Measurements from ENCODE around the gene OLIG3.

OLIG3 gene

DNA sequence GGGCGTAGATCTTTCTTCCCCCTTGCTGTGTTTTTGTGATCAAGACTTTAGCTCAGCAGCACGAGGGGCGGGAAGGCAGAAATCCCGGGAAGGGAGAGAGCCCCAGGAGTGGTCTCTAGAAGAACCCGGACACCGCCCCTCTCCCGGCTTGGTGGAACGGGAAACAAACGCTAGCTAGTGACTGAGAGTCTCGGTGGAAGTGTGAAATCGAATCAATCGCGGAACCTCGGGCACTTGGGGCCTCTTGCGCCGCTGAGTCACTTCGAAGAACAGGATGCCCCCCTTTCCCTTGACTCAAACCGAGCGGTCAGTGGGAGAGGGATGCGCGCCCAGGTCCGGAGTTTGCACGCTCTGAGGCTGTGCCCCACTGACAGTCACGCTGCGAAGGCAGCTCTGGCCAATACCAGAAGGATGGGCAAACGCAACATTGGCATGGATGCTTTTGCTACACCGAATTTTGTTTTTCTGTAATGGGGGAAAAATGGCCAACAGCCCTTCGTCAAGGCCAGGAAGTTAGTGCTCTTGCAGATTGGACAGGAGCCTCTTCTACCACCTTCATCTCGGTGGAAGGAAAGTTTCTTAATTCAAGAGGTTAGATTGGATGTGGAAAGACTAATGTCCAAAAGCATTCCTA is 1.6 kb upstream of the OLIG3 start:
- no peak for DNase-seq (ENCODE audit: low read depth in 2 of 2)

DNA sequence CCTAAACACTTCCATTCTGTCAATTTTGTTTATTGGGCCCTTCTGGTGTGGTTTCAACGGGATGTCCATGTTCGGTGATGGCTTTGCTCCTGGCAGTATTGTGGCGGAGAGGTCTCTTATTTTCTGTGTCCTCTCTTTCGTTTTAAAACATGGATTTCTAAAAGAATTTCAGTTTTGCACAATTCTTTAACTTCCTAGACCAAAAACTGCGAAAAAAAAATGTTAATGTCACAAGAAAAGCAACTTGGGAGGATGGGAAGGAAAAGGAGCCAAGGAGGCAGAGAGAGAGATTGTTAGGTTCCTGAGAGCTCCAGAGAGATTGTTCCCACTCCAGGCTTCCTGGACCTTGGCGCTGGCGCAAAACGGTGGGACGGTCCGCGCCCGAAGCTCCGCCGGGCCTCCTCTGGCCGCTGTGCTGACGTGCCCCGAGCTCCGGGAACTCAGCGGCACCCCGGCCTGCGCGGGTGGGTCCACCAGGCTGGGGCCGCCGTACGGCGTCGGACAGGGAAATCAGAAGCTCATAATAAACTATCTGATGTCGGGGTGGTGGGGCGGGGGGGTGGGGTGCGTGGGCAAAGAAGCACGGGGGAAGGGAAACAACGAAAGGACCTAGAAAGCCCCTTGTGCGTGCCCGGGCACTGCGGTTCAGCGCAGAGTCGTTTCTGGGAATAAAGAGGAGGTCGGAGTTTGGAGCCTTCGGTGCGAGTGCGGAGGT is 951 bp upstream of the OLIG3 start:
- no peak for DNase-seq (ENCODE audit: low read depth in 2 of 2)

DNA sequence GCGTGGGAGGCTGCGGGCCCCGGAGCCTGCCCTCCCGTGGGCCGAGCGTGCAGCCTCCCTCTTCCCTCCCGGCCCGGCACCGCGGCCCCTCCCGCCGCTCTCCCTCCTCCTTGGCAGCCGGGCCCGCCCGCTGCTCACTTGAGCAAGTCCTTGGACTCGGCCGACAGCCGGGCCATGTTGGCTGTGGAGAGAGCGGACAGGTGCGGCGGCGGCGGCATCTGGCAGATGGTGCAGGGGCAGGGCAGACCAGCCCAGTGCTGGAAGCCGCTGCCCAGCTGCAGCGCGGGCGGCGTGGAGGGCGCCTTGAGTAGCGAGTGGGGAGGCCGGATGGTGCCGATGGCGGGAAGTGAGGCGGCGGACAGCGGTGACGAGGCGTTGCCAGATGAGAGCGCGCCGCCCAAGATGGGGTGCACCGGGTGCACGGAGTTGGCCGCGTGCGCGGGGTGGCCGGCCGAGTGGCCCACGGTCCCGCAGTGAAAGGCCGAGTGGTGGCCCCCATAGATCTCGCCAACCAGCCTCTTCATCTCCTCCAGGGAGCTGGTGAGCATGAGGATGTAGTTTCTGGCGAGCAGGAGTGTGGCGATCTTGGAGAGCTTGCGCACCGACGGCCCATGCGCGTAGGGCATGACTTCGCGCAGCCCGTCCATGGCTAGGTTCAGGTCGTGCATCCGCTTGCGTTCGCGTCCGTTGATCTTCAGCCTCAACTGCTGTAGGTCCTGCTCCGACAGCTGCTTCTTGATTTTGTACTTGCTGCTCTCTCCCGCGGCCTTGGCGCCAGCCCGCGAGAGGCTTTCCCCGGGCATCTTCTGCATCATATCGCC is 766 bp downstream of the OLIG3 start:
- DNase-seq (ENCODE audit: low read depth in 2 of 2) = no peak

DNA sequence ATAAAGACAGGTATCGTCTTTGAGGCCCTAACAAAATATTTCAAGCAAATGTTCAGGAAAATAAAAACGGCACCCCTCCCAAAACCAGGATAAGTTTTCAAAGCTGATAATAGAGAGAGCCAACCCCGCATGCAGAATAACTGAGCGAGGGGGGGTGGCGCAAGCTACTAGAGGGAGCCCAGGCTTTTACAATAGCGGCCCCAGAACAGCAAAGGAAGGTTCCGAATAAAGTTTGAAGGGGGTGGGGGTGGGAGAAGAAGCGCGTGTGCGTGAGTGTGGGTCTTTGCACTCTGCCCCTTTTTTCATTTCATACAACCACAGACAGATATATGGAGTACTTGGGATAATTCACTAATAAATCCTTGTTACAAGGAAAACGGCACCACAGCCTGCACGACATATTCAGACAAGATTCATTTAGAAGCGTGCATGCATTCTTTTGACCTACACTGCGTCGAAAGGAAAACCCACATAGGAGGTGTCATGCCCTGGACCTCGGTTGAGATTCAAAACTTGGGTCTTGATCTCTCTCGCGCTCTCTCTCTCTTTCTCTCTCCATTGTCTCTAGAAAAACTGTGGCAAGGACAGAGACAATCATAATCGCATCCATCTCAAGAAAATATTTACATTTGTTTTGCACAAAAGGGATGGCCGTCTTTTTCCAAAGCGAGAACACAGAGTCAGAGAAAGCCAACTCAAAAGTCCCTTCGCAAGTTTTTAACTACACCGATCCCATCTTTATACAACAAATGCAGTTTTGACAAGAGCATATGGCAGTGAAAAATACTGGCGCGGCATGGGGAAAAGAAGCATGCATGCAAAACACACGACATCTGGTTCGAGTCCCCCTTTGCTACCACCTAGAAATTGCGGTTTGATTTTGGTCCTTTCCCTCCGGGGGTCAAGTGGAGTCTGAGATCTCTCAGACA is 1.6 kb downstream of the OLIG3 start:
- no peak for DNase-seq (ENCODE audit: low read depth in 2 of 2)

DNA sequence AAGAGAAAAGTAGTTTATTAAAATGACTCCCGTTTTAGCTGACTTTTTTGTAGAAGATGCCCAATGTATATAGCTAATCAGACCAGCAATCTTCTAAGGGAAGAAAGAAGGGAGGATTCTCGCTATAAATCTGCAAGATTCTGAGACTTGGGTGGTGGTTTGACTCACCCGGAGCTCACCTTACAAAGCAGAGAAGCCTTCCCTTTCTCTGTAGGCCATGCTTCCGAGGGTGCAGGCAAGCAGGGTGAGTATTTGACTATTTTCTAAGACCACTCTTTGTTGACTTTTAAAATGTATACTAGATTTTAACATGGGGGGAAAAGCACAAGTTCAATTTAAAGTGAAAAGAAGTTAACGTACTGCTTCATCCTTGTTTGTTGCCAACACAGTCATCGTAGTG is 2.7 kb downstream of the OLIG3 start:
- no peak for DNase-seq (ENCODE audit: low read depth in 2 of 2)

DNA sequence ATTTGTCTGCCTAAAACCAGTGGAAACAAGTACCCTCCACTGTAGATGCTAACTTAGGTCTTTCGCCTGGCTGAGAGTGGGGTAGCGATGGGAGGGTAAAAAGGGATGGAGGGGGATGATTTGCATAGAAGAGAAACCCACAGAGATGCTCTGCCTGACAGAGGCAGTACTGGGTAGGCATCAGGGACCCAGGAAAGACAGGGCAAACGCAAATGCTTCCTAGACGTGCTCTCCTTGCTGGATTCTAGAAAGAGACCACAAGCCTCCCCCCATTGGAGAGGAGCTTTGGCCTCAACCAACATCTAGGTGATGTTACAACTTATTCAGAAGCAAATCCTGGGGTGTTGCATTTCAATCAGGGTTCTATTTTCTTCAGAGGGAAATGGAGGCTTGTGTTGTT is 3.2 kb downstream of the OLIG3 start:
- no peak for DNase-seq (ENCODE audit: low read depth in 2 of 2)

DNA sequence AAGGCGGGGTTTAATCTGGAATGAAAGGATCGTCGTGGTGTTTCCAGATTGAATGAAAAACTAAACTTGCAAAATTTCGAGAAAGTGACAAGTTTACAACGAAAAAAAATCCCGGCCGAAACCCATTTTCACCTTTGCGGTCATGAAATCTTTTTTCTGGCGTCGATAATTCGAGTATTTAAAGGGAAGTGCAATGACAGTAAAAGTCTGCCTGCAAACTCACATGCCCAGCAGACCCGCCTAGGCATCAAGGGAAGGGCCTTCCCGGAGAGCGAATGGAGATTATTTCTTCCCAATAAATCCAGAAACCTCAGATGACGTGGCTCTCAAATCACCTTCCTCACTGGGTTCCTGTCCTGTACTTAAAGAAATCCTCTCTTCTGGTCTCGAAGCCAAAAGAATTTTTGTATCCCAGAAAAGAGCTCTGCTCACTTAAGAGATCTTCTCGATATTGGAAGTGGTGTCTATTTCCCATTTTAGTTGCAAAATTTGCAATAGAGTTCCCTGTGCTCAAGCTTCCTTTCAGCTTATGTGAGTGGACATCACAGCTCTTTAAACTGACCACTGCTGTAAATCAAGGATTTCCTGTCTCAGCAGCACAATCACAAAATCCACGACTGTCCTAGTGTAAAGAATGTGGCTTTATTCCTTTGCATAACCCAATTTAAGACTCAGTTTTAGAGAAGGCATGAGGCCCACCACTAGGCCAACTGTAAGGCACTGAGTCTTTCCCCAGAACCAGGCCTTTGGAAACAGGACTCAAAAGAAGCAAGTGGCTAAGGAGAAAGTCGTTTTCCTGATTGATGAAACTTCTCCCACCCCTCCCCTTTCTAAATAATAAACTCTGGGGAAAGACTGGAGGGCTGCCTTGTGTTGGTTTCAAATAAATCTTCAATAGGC is 3.9 kb downstream of the OLIG3 start:
- no peak for DNase-seq (ENCODE audit: low read depth in 2 of 2)

DNA sequence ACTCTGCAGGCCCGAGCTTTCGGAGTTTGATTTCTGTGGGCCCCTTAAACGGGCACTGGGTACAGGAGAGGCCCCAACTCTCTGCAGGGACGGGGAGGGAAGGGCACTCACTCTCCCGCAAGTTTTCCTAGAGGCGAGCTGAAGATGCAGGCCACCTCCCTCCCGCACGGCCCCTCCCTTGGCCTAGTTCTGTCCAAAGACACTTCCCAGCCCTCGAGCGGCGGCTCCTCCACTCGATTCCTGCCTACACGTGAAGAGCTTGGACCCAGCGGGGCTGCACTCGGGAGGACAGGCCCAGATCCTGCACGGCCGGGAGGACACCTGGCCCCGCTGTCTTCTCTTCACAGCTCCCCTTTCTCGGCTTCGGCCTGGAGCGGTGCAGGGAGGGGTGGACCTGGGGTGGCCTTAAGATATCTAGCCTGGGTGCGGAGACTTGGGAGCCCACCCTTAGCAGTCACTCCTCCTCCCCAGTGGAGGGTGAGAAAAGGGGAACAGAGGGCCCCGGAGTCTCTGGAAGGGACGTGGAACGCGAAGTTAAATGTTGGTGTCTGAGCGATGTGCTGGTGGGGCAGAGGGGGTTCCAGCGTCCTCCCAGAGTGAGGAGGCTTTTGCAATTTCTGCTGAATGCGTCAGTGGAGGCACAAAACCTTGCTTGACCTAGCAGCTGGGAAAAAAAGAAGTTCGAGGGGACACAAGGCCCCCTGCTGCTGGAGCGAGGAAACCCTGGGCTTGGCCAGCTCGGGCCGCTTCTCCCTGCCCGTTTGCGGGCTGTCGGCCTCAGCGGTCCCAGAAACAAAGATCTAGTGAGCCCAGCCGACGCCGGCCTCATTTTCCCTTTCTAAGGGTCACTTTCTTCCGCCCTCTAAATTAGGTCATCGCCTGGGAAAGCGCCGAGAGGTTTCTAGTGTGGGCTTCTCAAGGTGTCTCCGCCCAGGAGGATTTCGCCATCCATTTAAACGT is 4.9 kb downstream of the OLIG3 start:
- DNase-seq (ENCODE audit: low read depth in 2 of 2) = no peak

DNA sequence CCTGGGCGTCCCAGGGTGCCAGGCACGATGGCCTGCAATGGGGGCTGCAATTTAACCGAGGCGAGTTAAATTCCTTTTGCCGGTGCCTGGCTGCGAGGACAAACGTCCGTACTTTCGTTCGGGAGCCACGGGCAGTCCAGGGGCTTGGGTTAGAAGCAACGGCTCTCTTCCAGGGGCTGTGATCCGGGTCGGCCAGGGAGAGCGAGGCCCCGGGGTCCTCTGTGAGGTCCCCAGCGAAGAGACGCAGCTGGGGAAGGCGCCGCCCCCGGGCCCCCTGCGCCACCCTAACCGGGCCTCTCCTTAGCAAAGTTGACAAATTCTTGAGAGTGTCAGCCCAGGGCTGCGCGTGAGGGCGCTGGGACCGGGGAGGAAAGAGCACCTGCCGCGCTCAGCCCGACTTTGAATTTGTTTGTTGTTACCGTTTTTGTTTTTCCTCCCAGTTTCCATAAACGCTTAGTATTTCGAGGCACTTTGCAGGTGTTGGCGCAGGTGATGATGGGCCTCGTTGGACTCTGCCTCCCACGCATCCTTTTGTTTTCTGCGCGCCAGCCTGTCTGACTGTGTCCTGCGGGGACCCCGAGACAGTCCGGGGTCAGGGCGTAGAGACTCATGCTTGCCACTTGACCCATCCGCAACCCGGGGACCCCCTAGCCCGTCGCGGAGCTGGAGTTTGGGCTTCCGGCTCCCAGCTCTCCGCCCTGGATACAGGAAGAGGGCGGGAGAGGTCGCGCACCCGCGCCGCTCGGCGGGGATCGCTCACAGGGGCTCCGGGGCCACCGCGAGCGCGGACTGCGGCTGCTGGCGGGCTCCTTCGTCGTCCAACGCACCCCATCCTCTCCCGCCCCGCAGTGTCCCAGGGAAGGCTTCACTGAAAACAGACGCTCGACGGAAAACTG is 5.8 kb downstream of the OLIG3 start:
- no peak for DNase-seq (ENCODE audit: low read depth in 2 of 2)

DNA sequence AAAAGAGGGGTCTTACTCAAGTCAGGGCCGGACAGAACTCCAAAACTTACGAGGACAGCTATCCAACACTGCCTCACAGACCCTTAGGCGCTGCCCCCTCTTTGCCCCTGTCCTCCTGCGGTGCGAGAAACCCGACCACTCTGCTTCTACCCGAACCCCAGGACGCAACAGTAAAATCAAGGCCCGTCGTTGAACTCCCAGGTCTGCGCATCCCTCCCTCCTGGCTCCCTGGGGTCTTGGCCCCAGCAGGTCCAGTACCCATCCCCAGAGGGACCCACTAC is 6.4 kb downstream of the OLIG3 start:
- DNase-seq (ENCODE audit: low read depth in 2 of 2) = no peak

DNA sequence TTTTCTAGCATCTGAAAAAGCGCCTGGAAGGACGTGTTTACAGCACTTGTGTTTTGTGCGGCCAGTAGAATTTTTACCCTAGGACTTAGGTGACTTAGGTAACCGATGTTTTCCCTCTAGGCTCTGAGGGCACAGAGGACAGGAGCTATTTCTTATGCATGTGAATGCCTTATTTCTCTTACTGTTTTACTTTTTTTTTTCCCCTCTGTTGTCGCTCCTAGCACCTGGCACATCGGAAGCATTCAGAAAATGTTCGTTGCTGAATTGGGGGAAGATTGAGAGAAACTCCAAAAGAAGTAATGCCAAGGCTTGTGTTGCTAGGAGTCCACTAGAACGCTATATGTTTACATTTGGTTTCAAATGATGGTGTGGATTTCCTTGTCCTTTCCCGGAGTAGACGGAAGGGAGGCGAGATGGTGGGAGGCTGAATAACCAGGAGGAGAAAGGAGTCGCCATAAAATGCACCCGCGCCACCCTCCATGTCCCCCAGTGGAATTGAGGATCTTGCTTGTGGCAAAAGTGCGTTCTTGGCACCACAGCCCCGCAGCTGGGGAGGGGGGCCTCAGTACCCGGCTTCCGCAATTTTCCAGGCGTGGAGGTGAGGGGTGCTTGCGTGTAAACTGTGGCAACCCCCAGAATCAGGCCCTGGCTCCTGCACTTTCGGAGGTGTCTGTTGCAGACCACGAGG is 6.9 kb downstream of the OLIG3 start:
- DNase-seq (ENCODE audit: low read depth in 2 of 2) = no peak

DNA sequence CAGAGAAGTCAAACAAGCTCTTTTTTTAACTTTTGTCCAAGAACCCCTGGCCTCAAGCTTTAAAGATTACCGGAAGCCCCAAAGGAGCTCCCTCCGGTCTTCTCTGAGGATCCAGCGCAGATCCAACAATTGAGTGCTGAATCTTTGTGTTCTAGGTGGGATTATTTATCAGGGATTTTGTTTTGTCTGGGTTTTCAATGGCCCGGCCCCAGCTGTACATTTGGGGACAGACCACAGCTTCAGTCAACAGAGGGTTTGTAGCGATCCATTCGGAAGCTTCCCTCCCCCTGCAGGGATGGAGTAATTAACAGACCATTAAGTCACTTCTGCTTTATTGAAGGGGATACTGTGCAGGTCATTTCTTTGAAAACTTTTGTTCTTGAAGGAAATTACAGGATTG is 7.8 kb downstream of the OLIG3 start:
- no peak for DNase-seq (ENCODE audit: low read depth in 2 of 2)

DNA sequence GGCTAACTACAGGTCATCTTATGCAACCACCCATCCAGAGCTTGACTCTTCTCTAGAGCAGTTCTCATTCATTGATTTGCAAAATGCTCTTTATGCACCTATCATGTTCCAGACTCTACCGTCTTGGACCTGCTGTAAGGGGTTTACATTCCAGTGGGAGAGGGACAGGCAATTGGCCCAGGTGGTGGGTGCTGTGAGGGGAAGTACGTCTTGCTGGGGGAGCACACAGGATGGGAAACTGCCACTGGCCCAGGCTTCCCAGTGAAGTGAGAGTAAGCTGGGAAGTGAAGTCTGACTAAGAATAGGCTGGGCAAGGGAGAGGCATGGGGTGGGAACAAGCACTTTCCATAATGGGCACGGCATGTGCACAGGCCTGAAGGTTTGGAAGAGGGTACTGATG is 13.8 kb downstream of the OLIG3 start:
- no peak for DNase-seq (ENCODE audit: low read depth in 2 of 2)

DNA sequence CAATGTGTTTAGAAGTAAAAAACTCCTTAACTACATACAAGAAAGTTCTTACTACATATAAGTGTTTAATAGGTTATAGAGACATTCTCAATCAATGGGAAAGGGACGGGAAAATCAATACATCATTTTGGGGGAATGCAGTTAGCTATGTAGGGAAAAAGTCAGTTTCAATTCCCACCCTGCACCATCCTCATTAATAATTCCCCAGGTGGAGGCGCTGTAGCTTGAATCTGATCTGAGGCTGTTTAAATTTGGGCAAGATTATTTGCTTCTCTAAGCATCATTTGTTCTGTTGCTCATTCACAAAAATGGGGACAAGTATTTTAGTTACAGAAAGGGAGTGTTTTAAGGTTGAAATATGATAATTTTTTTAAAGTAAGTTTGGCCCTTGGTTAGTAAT is 19.1 kb downstream of the OLIG3 start:
- no peak for DNase-seq (ENCODE audit: low read depth in 2 of 2)

DNA sequence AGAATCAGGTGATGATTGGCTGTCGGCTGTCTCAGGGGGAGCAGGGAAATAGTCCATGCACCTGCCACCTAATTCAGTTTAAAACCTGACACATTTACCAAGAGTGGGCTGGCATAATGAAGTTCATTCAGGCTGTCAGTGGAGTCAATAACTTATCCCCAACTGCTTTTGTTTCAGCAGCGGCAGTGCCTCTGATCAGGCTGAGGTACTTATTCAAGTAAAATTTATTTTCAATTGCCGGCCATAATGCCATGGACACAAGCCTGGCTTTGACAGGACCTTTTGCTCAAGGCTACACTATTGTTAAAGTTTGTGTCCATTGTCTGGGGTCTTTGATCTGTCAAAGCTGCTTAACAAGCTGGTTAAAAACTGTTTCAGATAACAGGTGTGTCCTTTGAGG is 20.6 kb downstream of the OLIG3 start:
- no peak for DNase-seq (ENCODE audit: low read depth in 2 of 2)

DNA sequence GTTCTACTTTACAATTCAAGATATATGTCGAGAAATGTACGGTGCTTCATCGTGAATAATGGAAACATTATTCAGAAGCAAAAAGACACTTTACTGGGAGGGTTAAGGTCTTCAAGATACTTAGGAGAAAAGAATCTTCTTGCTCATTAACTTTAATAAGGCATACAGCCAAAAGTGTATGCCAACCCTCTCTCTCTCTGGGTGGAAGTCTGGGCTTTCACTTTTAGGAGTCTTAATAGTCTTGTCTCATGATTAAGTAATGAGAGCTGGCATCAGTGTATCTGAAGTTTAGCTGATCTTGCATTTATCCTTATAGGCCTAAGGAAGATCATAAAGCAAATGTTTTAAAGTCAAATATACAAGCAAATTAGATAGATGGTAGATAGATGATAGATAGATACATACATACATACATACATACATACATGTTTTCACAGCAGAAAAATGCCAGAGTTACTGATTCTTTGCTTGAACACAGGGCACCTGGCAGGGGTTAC is 21.5 kb downstream of the OLIG3 start:
- DNase-seq (ENCODE audit: low read depth in 2 of 2) = no peak

DNA sequence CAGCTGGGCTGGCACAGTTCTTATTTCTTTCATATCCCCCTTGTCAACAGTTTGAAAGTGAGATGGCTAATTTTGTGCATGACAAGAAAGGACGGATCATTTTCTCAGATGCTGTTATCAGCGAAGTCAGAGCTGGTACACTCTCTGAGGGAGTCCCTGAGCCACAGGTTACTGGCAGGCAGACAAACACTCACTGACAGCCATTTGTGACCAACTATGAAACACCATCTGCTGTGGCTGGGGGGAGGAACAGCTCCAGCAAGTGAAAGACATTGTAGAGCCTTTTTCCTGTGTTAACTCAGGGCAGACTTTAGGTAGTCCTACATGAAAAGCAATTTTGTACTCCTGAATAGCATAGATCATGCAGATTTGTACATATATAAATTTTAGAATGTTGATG is 22.2 kb downstream of the OLIG3 start:
- no peak for DNase-seq (ENCODE audit: low read depth in 2 of 2)

DNA sequence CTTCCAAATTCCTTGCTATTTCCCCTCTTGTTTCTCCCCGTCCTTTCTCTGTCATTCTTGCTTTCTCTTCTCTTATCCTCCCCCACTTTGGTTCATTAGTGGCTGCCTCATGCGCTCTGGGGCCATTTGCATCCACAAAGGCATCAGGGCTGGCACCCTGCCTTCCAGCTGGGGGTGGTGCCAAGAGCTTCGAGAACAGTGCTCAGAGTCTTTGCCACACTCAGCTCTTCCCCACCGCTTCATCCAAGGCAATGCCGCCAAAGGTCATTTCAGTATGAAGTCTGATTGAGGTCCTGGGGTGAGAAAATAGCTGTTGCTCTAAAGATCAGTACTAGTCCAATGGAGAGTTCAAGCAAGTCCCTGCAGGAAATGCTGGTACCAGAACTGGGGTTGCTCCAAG is 22.7 kb downstream of the OLIG3 start:
- DNase-seq (ENCODE audit: low read depth in 2 of 2) = no peak
